HL-60 (cell line): ENCODE data around the gene AKAP11.
A peak's percentile ranks its signal among the peaks of the same experiment; 100 is the strongest.

Source experiments
- DNase-seq, 2 experiments: peaks; one replicate each; pipeline ENCODE4 v3.0.0-alpha.2; 2010 to 2020; ENCODE audit warnings: low read depth in 1 of 2, low spot score in 1 of 2
- H3K27ac ChIP-seq: fragments of 250-450 bp; sonication (Bioruptor Pico); replicated peaks from 2 replicates; pipeline ENCODE4 v1.5.1; 2020; ENCODE audit warnings: mild to moderate bottlenecking, moderate library complexity
- H3K27me3 ChIP-seq: fragments of 250-450 bp; sonication (Bioruptor Pico); 2 replicates; pipeline ENCODE4 v1.5.1; 2021; ENCODE audit warnings: mild to moderate bottlenecking, moderate library complexity; ENCODE audit not compliant: insufficient read depth, poor library complexity, severe bottlenecking
- H3K4me3 ChIP-seq: replicated peaks from 2 replicates; pipeline ENCODE4 v1.5.1; 2011; ENCODE audit warnings: mild to moderate bottlenecking, control low read depth, low read length; ENCODE audit not compliant: insufficient read depth
- CTCF ChIP-seq: IDR thresholded peaks from one replicate; pipeline ENCODE4 v1.5.1; 2011; ENCODE audit warnings: low read length, control low read depth, inconsistent platforms; ENCODE audit not compliant: insufficient read depth
- GABPA ChIP-seq: IDR thresholded peaks from 2 replicates; pipeline ENCODE4 v1.6.1; 2012; ENCODE audit warnings: low read depth
- POLR2AphosphoS5 ChIP-seq: IDR thresholded peaks from 2 replicates; pipeline ENCODE4 v1.6.1; 2012; ENCODE audit warnings: low read depth
- SPI1 ChIP-seq: IDR thresholded peaks from 2 replicates; pipeline ENCODE4 v1.6.1; 2012; ENCODE audit warnings: low read depth, mild to moderate bottlenecking, borderline replicate concordance
- TF ChIP-seq, protein P1 (sequence below): IDR thresholded peaks from 2 replicates; pipeline ENCODE4 v1.6.1; 2012; ENCODE audit warnings: low read depth; ENCODE audit not compliant: insufficient replicate concordance

The AKAP11 gene

GRCh38 chr13:42270160-42270856 lies 1.6 kb upstream of the AKAP11 start:
- Histone ChIP-seq H3K27ac (no peak overlapping the region), H3K27me3 (no peaks in the 10 kb centered on the region), H3K4me3 (no peak overlapping the region)
- no peak for TF ChIP-seq POLR2AphosphoS5
- TF ChIP-seq, protein P1, sequence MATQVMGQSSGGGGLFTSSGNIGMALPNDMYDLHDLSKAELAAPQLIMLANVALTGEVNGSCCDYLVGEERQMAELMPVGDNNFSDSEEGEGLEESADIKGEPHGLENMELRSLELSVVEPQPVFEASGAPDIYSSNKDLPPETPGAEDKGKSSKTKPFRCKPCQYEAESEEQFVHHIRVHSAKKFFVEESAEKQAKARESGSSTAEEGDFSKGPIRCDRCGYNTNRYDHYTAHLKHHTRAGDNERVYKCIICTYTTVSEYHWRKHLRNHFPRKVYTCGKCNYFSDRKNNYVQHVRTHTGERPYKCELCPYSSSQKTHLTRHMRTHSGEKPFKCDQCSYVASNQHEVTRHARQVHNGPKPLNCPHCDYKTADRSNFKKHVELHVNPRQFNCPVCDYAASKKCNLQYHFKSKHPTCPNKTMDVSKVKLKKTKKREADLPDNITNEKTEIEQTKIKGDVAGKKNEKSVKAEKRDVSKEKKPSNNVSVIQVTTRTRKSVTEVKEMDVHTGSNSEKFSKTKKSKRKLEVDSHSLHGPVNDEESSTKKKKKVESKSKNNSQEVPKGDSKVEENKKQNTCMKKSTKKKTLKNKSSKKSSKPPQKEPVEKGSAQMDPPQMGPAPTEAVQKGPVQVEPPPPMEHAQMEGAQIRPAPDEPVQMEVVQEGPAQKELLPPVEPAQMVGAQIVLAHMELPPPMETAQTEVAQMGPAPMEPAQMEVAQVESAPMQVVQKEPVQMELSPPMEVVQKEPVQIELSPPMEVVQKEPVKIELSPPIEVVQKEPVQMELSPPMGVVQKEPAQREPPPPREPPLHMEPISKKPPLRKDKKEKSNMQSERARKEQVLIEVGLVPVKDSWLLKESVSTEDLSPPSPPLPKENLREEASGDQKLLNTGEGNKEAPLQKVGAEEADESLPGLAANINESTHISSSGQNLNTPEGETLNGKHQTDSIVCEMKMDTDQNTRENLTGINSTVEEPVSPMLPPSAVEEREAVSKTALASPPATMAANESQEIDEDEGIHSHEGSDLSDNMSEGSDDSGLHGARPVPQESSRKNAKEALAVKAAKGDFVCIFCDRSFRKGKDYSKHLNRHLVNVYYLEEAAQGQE: no peak
- no peak for TF ChIP-seq GABPA
- TF ChIP-seq CTCF: no peak
- no peak for TF ChIP-seq SPI1
- DNase-seq: no peak

GRCh38 chr13:42270857-42271215 lies 1.1 kb upstream of the AKAP11 start:
- DNase-seq: no peak
- H3K4me3 ChIP-seq: no peak overlapping the region; the same call in 1 of the 2 replicates
- TF ChIP-seq GABPA: no peak
- TF ChIP-seq, protein P1: no peak
- no peak for TF ChIP-seq POLR2AphosphoS5
- TF ChIP-seq CTCF: no peak
- H3K27ac ChIP-seq: no peak overlapping the region; the same call in 1 of the 2 replicates
- H3K27me3 ChIP-seq: no peaks in the 10 kb centered on the region

- Histone ChIP-seq H3K27ac (peak overlapping the region; percentile 85), H3K4me3 (peak overlapping the region; percentile 74), H3K27me3 (no peaks in the 10 kb centered on the region)
- DNase-seq: peak; percentile 96 to 99
- TF ChIP-seq SPI1: peak; percentile 60; the same call in 1 of the 2 replicates
- TF ChIP-seq, protein P1: no peak
Observed at GRCh38 chr13:42271337-42272114, 426 bp upstream of the AKAP11 start.
